ENCODE measurements around the gene BMX. TPM values are rescaled to one million over a fixed set of nuclear protein-coding genes. Genes with fewer than 3 reads are reported as not detected.

Gene BMX
- total RNA-seq, 1 experiment from 2014 or later, result not detected

DNA sequence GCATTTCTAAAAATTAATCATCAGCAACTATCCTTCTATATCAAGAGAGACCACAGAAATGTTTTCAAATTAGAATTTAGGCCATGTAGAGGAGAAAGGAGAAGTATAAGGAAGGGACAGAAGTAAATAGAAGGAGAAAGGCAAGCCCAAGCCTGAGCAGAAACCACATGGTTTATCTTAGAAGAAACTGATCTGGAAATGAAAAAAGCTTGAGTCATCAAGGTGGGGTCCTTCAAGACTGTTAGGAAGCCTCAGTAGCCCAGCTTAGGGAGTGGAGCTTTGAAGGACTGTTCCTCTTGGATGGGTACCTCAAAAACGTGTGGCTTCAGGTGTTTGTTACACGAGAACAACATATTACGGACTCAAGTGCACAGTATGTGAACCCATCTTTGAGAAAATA is 4.5 kb downstream of the BMX start:
- DNase-seq (ENCODE audit: extremely low read depth, low read depth), result no peak

DNA sequence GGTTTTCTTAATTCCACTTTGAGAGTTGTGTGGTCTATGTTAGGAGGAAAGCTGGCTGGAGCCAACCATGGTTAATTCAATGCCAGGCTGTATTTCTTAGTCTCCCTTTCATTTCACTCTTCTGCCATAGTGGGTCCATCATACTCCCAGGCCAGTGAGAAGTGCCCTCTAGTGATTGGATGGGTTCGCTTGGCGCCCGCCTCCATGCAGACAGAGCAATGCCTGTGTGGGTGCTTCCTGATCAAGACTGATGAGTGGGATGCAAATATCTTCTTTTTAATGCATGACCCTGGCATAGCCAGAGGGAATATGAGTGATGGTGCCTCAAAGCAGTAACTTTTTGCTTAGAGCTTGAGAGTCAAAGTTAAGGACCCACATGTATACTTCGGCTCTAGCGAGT is 6.4 kb downstream of the BMX start:
- DNase-seq (ENCODE audit: extremely low read depth, low read depth), result no peak

- DNase-seq (ENCODE audit: extremely low read depth, low read depth), result no peak
Observed at GRCh38 chrX:15509845-15510244, 9.2 kb downstream of the BMX start.

- DNase-seq (ENCODE audit: extremely low read depth, low read depth), result peak; percentile 14
Observed at GRCh38 chrX:15511563-15511962, 11.0 kb downstream of the BMX start.

GRCh38 chrX:15512401-15512965 is 11.9 kb downstream of the BMX start:
- DNase-seq (ENCODE audit: extremely low read depth, low read depth), result no peak

- no peak for DNase-seq (ENCODE audit: extremely low read depth, low read depth)
Observed at GRCh38 chrX:15514279-15514678, 13.7 kb downstream of the BMX start.

DNA sequence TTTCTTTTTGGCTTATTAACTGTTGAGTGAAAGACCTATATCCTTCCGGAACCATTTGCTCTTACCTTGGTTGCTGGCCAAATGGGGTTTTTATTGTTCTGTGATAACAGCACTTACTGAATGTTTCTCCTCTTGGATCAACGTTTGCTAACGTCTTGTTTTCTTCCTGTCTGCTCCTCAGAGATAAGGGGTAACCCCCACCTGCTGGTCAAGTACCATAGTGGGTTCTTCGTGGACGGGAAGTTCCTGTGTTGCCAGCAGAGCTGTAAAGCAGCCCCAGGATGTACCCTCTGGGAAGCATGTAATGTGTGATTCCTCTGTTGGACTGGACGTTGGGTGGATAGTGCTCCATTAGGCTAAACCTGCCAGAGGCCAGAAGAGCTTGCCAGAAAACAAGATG is 15.3 kb downstream of the BMX start:
- no peak for DNase-seq (ENCODE audit: extremely low read depth, low read depth)

DNA sequence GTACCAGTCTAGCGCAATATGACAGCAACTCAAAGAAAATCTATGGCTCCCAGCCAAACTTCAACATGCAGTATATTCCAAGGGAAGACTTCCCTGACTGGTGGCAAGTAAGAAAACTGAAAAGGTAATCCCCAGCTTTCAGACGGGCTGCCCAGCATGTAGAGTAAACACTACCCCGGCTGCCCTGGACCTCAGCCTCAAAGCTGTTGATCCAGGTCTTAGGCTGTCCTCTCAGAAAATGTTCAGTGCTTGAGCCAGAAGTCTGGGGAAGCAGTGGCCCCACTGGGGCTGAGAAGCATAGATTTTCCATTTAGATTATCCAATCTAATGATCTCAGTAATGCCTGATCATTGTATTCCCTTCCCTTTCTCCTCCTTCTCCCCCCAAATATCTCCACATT is 21.9 kb downstream of the BMX start:
- no peak for DNase-seq (ENCODE audit: extremely low read depth, low read depth)

- DNase-seq (ENCODE audit: extremely low read depth, low read depth), result no peak
Observed at GRCh38 chrX:15523088-15523487, 22.5 kb downstream of the BMX start.

DNA sequence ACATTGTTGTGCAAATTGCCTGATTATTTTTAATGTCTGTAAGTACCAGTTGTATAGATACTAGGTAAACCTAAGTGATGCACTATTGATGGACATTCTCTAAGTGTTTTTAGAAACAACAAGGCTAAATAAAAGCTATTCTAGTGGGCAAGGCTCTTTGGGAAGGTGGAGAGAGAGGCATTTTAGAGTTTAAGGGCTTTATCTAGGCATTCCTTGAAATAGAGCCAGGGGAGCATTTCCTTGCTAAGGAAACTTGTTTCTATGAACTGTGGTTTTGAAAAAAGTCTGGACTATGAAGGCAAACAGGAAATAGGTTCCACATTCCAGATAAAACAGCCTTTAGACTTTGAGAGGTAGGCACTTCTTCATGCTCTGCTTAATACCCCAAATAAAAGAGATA is 23.8 kb downstream of the BMX start:
- no peak for DNase-seq (ENCODE audit: extremely low read depth, low read depth)

GRCh38 chrX:15525664-15526416 is 25.2 kb downstream of the BMX start:
- DNase-seq (ENCODE audit: extremely low read depth, low read depth), result no peak

DNA sequence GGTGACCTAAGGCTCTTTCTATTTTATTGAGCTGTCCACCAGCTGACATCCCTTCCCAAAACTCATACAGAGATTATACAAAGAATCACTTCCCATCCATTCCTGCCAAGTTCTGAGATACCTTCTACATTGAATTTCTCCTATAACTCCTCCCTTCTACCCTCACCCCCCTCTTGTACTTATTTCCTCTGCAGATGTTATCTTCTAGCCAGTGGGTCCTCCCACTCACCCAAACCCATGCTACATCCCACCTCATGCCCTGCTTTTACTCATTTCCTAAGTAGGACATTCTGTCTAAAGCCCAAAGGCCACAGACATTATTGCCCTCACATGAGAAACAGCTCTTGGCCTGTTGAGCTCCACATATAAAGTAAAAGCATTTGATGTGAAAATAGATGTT is 28.6 kb downstream of the BMX start:
- no peak for DNase-seq (ENCODE audit: extremely low read depth, low read depth)

GRCh38 chrX:15530318-15530717 is 29.7 kb downstream of the BMX start:
- no peak for DNase-seq (ENCODE audit: extremely low read depth, low read depth)

DNA sequence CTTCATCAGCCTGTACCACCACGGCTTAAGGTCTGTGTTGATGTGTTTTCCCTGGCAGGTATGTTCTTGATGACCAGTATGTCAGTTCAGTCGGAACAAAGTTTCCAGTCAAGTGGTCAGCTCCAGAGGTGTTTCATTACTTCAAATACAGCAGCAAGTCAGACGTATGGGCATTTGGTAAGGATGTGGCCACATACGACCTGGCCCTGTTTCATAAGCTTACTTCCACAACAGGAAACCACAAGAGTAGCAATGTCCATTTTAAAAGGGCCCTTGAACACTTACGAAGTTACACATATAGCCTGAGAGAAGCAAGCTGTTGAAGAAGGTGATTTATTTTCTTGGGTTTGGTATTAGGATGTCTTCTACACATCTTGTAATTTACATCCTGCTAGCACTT is 46.1 kb downstream of the BMX start:
- no peak for DNase-seq (ENCODE audit: extremely low read depth, low read depth)

- DNase-seq (ENCODE audit: extremely low read depth, low read depth), result no peak
Observed at GRCh38 chrX:15547356-15547755, 46.7 kb downstream of the BMX start.

DNA sequence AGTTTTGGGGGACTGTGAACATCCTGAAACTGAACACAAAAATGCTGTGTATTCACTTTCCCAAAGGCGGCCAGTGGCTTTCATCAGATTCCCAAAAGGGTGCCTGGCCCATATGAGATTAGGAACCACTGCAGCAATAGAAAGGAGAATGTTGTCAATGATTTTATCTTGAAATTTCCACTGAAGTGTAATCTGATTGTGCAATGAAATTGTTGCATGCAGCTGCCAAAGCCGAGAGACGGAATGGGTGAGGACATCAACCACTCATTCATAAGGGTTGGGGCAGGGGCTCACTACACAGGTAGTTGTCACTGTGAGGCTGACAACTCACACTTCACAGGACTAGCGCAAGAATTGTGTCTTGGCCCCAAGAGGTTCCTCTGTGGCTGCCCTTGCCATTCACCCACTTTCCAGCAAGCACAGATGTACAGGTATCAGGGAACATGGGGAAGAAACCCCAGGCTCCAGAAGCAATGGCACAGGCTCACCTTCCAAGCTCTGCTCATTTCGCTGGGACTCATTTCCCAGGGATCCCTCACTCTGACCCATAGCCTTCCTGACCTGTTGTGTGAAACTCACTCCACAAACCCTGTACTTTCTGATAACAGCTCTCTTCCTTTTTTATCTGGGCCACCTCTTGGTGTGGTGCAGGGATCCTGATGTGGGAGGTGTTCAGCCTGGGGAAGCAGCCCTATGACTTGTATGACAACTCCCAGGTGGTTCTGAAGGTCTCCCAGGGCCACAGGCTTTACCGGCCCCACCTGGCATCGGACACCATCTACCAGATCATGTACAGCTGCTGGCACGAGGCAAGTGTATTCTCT is 48.8 kb downstream of the BMX start:
- DNase-seq (ENCODE audit: extremely low read depth, low read depth), result no peak

- DNase-seq (ENCODE audit: extremely low read depth, low read depth), result no peak
Observed at GRCh38 chrX:15559227-15559626, 58.6 kb downstream of the BMX start.

DNA sequence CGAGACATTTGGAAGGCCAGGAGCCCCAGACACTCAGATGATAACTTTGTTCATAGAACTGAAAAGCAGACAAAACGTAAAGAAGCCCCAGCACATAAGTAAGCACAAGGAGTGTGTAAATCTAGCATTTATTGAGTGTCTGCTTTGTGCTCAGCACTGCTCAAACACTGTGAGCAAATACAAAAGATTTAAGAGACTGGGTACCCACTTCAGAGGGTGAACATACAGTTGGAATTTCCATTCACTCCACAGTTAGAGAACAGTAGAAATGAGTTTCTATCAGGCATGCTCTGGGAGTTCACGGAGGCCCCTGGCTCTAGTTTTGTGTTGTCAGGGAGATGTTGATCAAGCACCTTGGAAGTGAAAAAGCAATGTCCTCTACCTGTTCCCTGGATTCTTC is 60.3 kb downstream of the BMX start:
- DNase-seq (ENCODE audit: extremely low read depth, low read depth), result no peak

DNA sequence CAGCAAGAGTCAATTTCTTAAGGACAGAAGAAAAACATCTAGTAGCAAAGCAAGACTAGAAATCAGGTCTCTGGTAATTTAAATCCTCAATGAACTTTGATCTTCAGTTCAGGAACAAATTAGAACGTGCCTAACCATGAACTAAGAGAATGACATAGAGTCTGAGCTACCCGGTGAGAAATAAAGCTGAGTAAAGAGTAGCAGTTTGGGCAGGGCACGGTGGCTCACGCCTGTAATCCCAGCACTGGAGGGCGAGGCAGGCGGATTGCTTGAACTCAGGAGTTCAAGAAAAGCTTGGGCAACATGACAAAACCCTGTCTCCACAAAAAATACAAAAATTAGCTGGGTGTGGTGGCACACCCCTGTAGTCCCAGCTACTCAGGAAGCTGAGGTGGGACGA is 62.4 kb downstream of the BMX start:
- DNase-seq (ENCODE audit: extremely low read depth, low read depth), result no peak

GRCh38 chrX:15564981-15565579 is 64.5 kb downstream of the BMX start:
- peak; percentile 66 for DNase-seq (ENCODE audit: extremely low read depth, low read depth)

DNA sequence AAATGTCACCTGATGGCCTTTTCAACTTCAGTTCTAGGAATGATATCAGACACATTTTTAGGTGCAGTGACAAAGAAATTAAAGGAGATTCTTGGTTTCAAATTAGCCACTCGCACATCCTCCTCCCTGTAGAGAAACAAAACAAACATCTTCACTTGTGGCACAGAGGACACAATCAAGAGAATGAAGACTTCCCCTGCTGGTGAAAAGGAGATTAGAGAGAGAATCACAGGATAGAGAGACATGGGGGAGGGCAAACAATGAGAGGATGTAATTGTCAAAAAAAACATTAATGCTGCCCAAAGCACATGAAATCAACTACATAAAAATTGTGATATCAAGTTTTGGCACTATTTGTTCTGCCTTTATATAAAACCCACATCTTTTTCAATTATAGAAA is 65.6 kb downstream of the BMX start:
- no peak for DNase-seq (ENCODE audit: extremely low read depth, low read depth)
